HEK293 (cell line): ENCODE results near the gene GCAT.

ENCODE experiments used
- BCL11B ChIP-seq: fragments of 450-650 bp; formaldehyde crosslinking; IDR thresholded peaks from 2 replicates; pipeline ENCODE4 v1.5.1; 2016; ENCODE audit warnings: low read depth, missing biosample characterization, missing genetic modification characterization
- KLF10 ChIP-seq: fragments of 450-650 bp; IDR thresholded peaks from 2 replicates; pipeline ENCODE4 v1.5.1; 2018; ENCODE audit warnings: missing biosample characterization, mild to moderate bottlenecking, missing genetic modification characterization
- KLF16 ChIP-seq: fragments of 450-650 bp; formaldehyde crosslinking; IDR thresholded peaks from 2 replicates; pipeline ENCODE4 v1.5.1; 2017; ENCODE audit warnings: missing biosample characterization, missing genetic modification characterization
- KLF8 ChIP-seq: fragments of 450-650 bp; formaldehyde crosslinking; IDR thresholded peaks from 2 replicates; pipeline ENCODE4 v1.5.1; 2016; ENCODE audit warnings: missing biosample characterization, missing genetic modification characterization
- MZF1 ChIP-seq: fragments of 450-650 bp; formaldehyde crosslinking; IDR thresholded peaks from 2 replicates; pipeline ENCODE4 v1.5.1; 2017; ENCODE audit warnings: missing biosample characterization, missing genetic modification characterization, borderline replicate concordance
- REPIN1 ChIP-seq: fragments of 450-650 bp; formaldehyde crosslinking; IDR thresholded peaks from 2 replicates; pipeline ENCODE4 v1.5.1; 2017; ENCODE audit warnings: missing biosample characterization, missing genetic modification characterization, low read depth
- ZNF155 ChIP-seq: fragments of 450-650 bp; formaldehyde crosslinking; IDR thresholded peaks from 2 replicates; pipeline ENCODE4 v1.5.1; 2016; ENCODE audit warnings: missing biosample characterization, missing genetic modification characterization
- ZNF16 ChIP-seq: fragments of 450-650 bp; formaldehyde crosslinking; IDR thresholded peaks from 2 replicates; pipeline ENCODE4 v1.5.1; 2016; ENCODE audit warnings: low read depth, missing biosample characterization, missing genetic modification characterization
- ZNF214 ChIP-seq: fragments of 450-650 bp; formaldehyde crosslinking; IDR thresholded peaks from 2 replicates; pipeline ENCODE4 v1.5.1; 2017; ENCODE audit warnings: missing biosample characterization, mild to moderate bottlenecking, missing genetic modification characterization, borderline replicate concordance
- ZNF221 ChIP-seq: fragments of 450-650 bp; formaldehyde crosslinking; IDR thresholded peaks from 2 replicates; pipeline ENCODE4 v1.5.1; 2017; ENCODE audit warnings: missing biosample characterization, missing genetic modification characterization, borderline replicate concordance
- ZNF248 ChIP-seq: fragments of 450-650 bp; formaldehyde crosslinking; IDR thresholded peaks from 2 replicates; pipeline ENCODE4 v1.5.1; 2017; ENCODE audit warnings: missing biosample characterization, missing genetic modification characterization
- ZNF341 ChIP-seq: fragments of 450-650 bp; formaldehyde crosslinking; IDR thresholded peaks from 2 replicates; pipeline ENCODE4; 2016; ENCODE audit warnings: low read depth, missing biosample characterization, missing genetic modification characterization
- ZNF366 ChIP-seq: fragments of 450-650 bp; formaldehyde crosslinking; conservative IDR thresholded peaks from 2 replicates; pipeline ENCODE4 v1.5.1; 2016; ENCODE audit warnings: missing biosample characterization, missing genetic modification characterization
- ZNF416 ChIP-seq: fragments of 450-650 bp; formaldehyde crosslinking; IDR thresholded peaks from 2 replicates; pipeline ENCODE4 v1.5.1; 2016; ENCODE audit warnings: missing biosample characterization, missing genetic modification characterization
- ZNF548 ChIP-seq: fragments of 450-650 bp; formaldehyde crosslinking; IDR thresholded peaks from 2 replicates; pipeline ENCODE4 v1.5.1; 2016; ENCODE audit warnings: missing biosample characterization, missing genetic modification characterization
- ZNF596 ChIP-seq: fragments of 450-650 bp; IDR thresholded peaks from 2 replicates; pipeline ENCODE4 v1.5.0; 2018; ENCODE audit warnings: missing biosample characterization, mild to moderate bottlenecking, missing genetic modification characterization, moderate library complexity
- ZNF654 ChIP-seq: fragments of 450-650 bp; formaldehyde crosslinking; IDR thresholded peaks from 2 replicates; pipeline ENCODE4 v1.5.1; 2016; ENCODE audit warnings: low read depth, missing biosample characterization, missing genetic modification characterization
- ZNF768 ChIP-seq: fragments of 450-650 bp; formaldehyde crosslinking; IDR thresholded peaks from 2 replicates; pipeline ENCODE4 v1.5.1; 2018; ENCODE audit warnings: missing biosample characterization, mild to moderate bottlenecking, missing genetic modification characterization
- TF ChIP-seq, protein P1 (sequence below): fragments of 450-650 bp; formaldehyde crosslinking; IDR thresholded peaks from 2 replicates; pipeline ENCODE4 v1.5.1; 2017; ENCODE audit warnings: missing biosample characterization, missing genetic modification characterization
- TF ChIP-seq, protein P2 (sequence below): fragments of 450-650 bp; formaldehyde crosslinking; IDR thresholded peaks from 2 replicates; pipeline ENCODE4 v1.5.1; 2016; ENCODE audit warnings: missing biosample characterization, missing genetic modification characterization
- TF ChIP-seq, protein P3 (sequence below): fragments of 450-650 bp; formaldehyde crosslinking; IDR thresholded peaks from 2 replicates; pipeline ENCODE4 v1.5.1; 2016; ENCODE audit warnings: missing biosample characterization, missing genetic modification characterization
- TF ChIP-seq, protein P4 (sequence below): fragments of 450-650 bp; formaldehyde crosslinking; IDR thresholded peaks from 2 replicates; pipeline ENCODE4 v1.5.1; 2016; ENCODE audit warnings: missing biosample characterization, missing genetic modification characterization, borderline replicate concordance
- TF ChIP-seq, protein P5 (sequence below): fragments of 450-650 bp; formaldehyde crosslinking; IDR thresholded peaks from 2 replicates; pipeline ENCODE4 v1.5.1; 2017; ENCODE audit warnings: missing biosample characterization, missing genetic modification characterization
- TF ChIP-seq, protein P6 (sequence below): fragments of 450-650 bp; formaldehyde crosslinking; IDR thresholded peaks from 2 replicates; pipeline ENCODE4 v1.5.1; 2016; ENCODE audit warnings: missing biosample characterization, missing genetic modification characterization
- TF ChIP-seq, protein P7 (sequence below): fragments of 450-650 bp; formaldehyde crosslinking; IDR thresholded peaks from 2 replicates; pipeline ENCODE4 v1.5.1; 2016; ENCODE audit warnings: missing biosample characterization, missing genetic modification characterization
- TF ChIP-seq, protein P8 (sequence below): fragments of 450-650 bp; formaldehyde crosslinking; IDR thresholded peaks from 2 replicates; pipeline ENCODE4 v1.5.1; 2016; ENCODE audit warnings: missing biosample characterization, missing genetic modification characterization, low read depth

Gene GCAT

DNA sequence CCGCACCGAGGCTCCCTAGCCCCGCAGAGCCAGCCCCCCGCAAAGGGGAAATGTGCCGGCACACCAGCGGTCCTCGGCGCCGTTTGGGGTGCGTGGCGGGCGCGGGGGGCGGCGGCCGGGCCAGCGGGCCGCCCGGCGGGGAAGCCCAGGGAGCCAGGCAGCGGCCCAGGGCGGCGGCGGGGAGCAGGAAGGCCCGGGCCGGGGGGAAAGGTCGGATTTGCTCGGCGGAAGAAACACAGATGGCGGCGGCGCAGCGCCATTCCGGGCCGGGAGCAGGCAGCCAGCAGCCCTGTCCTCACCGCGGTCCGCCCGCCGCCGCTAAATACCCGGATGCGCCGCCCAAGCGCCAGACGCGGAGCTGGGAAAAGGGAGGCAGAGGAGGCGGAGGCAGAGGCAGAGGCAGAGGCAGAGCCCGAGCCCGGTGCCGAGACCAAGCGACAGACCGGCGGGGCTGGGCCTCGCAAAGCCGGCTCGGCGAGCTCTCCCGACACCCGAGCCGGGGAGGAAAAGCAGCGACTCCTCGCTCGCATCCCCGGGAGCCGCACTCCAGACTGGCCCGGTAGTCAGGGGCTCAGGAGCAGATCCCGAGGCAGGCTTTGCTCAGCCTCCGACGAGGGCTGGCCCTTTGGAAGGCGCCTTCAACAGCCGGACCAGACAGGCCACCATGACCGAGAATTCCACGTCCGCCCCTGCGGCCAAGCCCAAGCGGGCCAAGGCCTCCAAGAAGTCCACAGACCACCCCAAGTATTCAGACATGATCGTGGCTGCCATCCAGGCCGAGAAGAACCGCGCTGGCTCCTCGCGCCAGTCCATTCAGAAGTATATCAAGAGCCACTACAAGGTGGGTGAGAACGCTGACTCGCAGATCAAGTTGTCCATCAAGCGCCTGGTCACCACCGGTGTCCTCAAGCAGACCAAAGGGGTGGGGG lies 2.6 kb upstream of the GCAT start (continued):
- TF ChIP-seq, protein P1, sequence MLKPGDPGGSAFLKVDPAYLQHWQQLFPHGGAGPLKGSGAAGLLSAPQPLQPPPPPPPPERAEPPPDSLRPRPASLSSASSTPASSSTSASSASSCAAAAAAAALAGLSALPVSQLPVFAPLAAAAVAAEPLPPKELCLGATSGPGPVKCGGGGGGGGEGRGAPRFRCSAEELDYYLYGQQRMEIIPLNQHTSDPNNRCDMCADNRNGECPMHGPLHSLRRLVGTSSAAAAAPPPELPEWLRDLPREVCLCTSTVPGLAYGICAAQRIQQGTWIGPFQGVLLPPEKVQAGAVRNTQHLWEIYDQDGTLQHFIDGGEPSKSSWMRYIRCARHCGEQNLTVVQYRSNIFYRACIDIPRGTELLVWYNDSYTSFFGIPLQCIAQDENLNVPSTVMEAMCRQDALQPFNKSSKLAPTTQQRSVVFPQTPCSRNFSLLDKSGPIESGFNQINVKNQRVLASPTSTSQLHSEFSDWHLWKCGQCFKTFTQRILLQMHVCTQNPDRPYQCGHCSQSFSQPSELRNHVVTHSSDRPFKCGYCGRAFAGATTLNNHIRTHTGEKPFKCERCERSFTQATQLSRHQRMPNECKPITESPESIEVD (tag by site-specific recombination): no peak
- TF ChIP-seq, protein P2, sequence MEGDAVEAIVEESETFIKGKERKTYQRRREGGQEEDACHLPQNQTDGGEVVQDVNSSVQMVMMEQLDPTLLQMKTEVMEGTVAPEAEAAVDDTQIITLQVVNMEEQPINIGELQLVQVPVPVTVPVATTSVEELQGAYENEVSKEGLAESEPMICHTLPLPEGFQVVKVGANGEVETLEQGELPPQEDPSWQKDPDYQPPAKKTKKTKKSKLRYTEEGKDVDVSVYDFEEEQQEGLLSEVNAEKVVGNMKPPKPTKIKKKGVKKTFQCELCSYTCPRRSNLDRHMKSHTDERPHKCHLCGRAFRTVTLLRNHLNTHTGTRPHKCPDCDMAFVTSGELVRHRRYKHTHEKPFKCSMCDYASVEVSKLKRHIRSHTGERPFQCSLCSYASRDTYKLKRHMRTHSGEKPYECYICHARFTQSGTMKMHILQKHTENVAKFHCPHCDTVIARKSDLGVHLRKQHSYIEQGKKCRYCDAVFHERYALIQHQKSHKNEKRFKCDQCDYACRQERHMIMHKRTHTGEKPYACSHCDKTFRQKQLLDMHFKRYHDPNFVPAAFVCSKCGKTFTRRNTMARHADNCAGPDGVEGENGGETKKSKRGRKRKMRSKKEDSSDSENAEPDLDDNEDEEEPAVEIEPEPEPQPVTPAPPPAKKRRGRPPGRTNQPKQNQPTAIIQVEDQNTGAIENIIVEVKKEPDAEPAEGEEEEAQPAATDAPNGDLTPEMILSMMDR (tag by site-specific recombination): 0 out of 2 replicates have a peak, but pooled peaks have one; percentile 5
- TF ChIP-seq ZNF341 (peak; percentile 81), ZNF768 (0 out of 2 replicates have a peak, but pooled peaks have one; percentile 38), KLF8 (peak; percentile 80), KLF16 (tag by site-specific recombination) (peak; percentile 75), ZNF416 (tag by site-specific recombination) (no peak), ZNF221 (tag by site-specific recombination) (no peak), ZNF654 (no peak), ZNF155 (tag by site-specific recombination) (no peak), REPIN1 (tag by site-specific recombination) (no peak), ZNF366 (tag by site-specific recombination) (no peak; the same call in 1 of the 2 replicates), ZNF548 (tag by site-specific recombination) (no peak), BCL11B (tag by site-specific recombination) (no peak), ZNF214 (no peak), MZF1 (0 out of 2 replicates have a peak, but pooled peaks have one; percentile 52), ZNF16 (tag by site-specific recombination) (no peak), KLF10 (peak; percentile 58; the same call in 1 of the 2 replicates), ZNF596 (tag by site-specific recombination) (peak; percentile 27; the same call in 1 of the 2 replicates), ZNF248 (tag by site-specific recombination) (no peak)
- TF ChIP-seq, protein P3, sequence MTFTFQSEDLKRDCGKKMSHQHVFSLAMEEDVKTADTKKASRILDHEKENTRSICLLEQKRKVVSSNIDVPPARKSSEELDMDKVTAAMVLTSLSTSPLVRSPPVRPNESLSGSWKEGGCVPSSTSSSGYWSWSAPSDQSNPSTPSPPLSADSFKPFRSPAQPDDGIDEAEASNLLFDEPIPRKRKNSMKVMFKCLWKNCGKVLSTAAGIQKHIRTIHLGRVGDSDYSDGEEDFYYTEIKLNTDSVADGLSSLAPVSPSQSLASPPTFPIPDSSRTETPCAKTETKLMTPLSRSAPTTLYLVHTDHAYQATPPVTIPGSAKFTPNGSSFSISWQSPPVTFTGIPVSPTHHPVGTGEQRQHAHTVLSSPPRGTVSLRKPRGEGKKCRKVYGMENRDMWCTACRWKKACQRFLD: no peak
- TF ChIP-seq, protein P4, sequence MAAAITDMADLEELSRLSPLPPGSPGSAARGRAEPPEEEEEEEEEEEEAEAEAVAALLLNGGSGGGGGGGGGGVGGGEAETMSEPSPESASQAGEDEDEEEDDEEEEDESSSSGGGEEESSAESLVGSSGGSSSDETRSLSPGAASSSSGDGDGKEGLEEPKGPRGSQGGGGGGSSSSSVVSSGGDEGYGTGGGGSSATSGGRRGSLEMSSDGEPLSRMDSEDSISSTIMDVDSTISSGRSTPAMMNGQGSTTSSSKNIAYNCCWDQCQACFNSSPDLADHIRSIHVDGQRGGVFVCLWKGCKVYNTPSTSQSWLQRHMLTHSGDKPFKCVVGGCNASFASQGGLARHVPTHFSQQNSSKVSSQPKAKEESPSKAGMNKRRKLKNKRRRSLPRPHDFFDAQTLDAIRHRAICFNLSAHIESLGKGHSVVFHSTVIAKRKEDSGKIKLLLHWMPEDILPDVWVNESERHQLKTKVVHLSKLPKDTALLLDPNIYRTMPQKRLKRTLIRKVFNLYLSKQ (tag by site-specific recombination): no peak
- TF ChIP-seq, protein P5, sequence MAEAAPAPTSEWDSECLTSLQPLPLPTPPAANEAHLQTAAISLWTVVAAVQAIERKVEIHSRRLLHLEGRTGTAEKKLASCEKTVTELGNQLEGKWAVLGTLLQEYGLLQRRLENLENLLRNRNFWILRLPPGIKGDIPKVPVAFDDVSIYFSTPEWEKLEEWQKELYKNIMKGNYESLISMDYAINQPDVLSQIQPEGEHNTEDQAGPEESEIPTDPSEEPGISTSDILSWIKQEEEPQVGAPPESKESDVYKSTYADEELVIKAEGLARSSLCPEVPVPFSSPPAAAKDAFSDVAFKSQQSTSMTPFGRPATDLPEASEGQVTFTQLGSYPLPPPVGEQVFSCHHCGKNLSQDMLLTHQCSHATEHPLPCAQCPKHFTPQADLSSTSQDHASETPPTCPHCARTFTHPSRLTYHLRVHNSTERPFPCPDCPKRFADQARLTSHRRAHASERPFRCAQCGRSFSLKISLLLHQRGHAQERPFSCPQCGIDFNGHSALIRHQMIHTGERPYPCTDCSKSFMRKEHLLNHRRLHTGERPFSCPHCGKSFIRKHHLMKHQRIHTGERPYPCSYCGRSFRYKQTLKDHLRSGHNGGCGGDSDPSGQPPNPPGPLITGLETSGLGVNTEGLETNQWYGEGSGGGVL (tag by site-specific recombination): no peak
- TF ChIP-seq, protein P6, sequence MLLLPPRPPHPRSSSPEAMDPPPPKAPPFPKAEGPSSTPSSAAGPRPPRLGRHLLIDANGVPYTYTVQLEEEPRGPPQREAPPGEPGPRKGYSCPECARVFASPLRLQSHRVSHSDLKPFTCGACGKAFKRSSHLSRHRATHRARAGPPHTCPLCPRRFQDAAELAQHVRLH (tag by site-specific recombination): peak; percentile 64; the same call in 1 of the 2 replicates
- TF ChIP-seq, protein P7, sequence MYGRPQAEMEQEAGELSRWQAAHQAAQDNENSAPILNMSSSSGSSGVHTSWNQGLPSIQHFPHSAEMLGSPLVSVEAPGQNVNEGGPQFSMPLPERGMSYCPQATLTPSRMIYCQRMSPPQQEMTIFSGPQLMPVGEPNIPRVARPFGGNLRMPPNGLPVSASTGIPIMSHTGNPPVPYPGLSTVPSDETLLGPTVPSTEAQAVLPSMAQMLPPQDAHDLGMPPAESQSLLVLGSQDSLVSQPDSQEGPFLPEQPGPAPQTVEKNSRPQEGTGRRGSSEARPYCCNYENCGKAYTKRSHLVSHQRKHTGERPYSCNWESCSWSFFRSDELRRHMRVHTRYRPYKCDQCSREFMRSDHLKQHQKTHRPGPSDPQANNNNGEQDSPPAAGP (tag by site-specific recombination): 0 out of 2 replicates have a peak, but pooled peaks have one; percentile 62
- TF ChIP-seq, protein P8, sequence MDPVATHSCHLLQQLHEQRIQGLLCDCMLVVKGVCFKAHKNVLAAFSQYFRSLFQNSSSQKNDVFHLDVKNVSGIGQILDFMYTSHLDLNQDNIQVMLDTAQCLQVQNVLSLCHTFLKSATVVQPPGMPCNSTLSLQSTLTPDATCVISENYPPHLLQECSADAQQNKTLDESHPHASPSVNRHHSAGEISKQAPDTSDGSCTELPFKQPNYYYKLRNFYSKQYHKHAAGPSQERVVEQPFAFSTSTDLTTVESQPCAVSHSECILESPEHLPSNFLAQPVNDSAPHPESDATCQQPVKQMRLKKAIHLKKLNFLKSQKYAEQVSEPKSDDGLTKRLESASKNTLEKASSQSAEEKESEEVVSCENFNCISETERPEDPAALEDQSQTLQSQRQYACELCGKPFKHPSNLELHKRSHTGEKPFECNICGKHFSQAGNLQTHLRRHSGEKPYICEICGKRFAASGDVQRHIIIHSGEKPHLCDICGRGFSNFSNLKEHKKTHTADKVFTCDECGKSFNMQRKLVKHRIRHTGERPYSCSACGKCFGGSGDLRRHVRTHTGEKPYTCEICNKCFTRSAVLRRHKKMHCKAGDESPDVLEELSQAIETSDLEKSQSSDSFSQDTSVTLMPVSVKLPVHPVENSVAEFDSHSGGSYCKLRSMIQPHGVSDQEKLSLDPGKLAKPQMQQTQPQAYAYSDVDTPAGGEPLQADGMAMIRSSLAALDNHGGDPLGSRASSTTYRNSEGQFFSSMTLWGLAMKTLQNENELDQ (tag by site-specific recombination): no peak
